Ishikawa (cell line): ENCODE data around the gene HOXC5.

Experiments used
- CEBPB ChIP-seq: IDR thresholded peaks from 2 replicates; pipeline ENCODE4 v1.6.1; 2012
- EP300 ChIP-seq: IDR thresholded peaks from 2 replicates; pipeline ENCODE4 v1.6.1; 2012; ENCODE audit warnings: borderline replicate concordance

- TF ChIP-seq CEBPB (no peak), EP300 (no peak)
These were observed 45.0 kb upstream of the HOXC5 start for GRCh38 chr12:53987787-53988230.
